Activated T-cell treated with anti-CD3 and anti-CD28 coated beads, Interleukin-2, amount 50 U/mL, for 72 hours (primary cell): ENCODE data around the gene PPM1N. TPM values are rescaled to one million over a fixed set of nuclear protein-coding genes. Genes with fewer than 3 reads are reported as not detected.
A peak's percentile ranks its signal among the peaks of the same experiment; 100 is the strongest.

ENCODE experiments used
- ATAC-seq, 2 donors: fragments of 150-1000 bp; cut with Tn5 transposase; replicated peaks in 1 of 2; 2 replicates each; pipeline ENCODE4 v1.10.0; 2021; ENCODE audit warnings: moderate library complexity in 2 of 2, mild to moderate bottlenecking in 1 of 2
- DNase-seq, 2 donors: peaks; one replicate each; pipeline ENCODE4 v3.0.0; 2021 to 2022; ENCODE audit warnings: mixed read lengths in 1 of 2
- H3K27ac Mint-ChIP-seq: one replicate; pipeline ENCODE4 v1.8.0; 2022; ENCODE audit warnings: mild to moderate bottlenecking, moderate library complexity, mixed read lengths
- H3K27me3 Mint-ChIP-seq: one replicate; pipeline ENCODE4 v1.8.0; 2022; ENCODE audit warnings: low read depth, mixed read lengths
- H3K36me3 Mint-ChIP-seq, 2 donors: one replicate each; pipeline ENCODE4 v1.8.0; 2022; ENCODE audit warnings: mixed read lengths in 2 of 2, mild to moderate bottlenecking in 1 of 2; ENCODE audit not compliant: insufficient read depth in 2 of 2
- H3K4me1 Mint-ChIP-seq: one replicate; pipeline ENCODE4 v1.8.0; 2022; ENCODE audit warnings: low read depth, mixed read lengths
- H3K4me3 Mint-ChIP-seq, 2 donors: one replicate each; pipeline ENCODE4 v1.8.0; 2022; ENCODE audit warnings: mild to moderate bottlenecking in 2 of 2, mixed read lengths in 2 of 2, moderate library complexity in 2 of 2
- H3K9me3 Mint-ChIP-seq, 2 donors: one replicate each; pipeline ENCODE4 v1.8.0; 2022; ENCODE audit warnings: mixed read lengths in 2 of 2
- total RNA-seq, 2 donors: library from RNA; stranded (reverse); gene quantifications; one replicate each; pipeline ENCODE4 v1.2.3, GENCODE V29; 2022

The PPM1N gene
- total RNA-seq, 2 donors from 2014 or later: 6.7 to 6.8 TPM

GRCh38 chr19:45473367-45473681 lies 24.9 kb upstream of the PPM1N start:
- no peak overlapping the region for H3K4me3 Mint-ChIP-seq
- DNase-seq (no peak), ATAC-seq (no peak)
- H3K36me3 Mint-ChIP-seq: peaks cover 1 to 3% of the 10 kb centered on the region in 2 donors
- H3K27ac Mint-ChIP-seq: no peak overlapping the region
- peaks cover 50% of the 10 kb centered on the region for H3K4me1 Mint-ChIP-seq
- H3K27me3 Mint-ChIP-seq: peaks cover 43% of the 10 kb centered on the region
- no peaks in the 10 kb centered on the region for H3K9me3 Mint-ChIP-seq

- ATAC-seq: no peak
- no peak overlapping the region for H3K27ac Mint-ChIP-seq
- no peak for DNase-seq
- no peak overlapping the region for H3K4me3 Mint-ChIP-seq
- peaks cover 43% of the 10 kb centered on the region for H3K27me3 Mint-ChIP-seq
- no peaks in the 10 kb centered on the region for H3K9me3 Mint-ChIP-seq
- H3K4me1 Mint-ChIP-seq: peaks cover 50% of the 10 kb centered on the region
- peaks cover 1 to 3% of the 10 kb centered on the region in 2 donors for H3K36me3 Mint-ChIP-seq
Measured at GRCh38 chr19:45473682-45474605, 24.3 kb upstream of the PPM1N start.

- H3K27ac Mint-ChIP-seq: no peak overlapping the region
- peaks cover 1 to 3% of the 10 kb centered on the region in 2 donors for H3K36me3 Mint-ChIP-seq
- H3K9me3 Mint-ChIP-seq: no peaks in the 10 kb centered on the region
- DNase-seq (no peak), ATAC-seq (no peak)
- peaks cover 55% of the 10 kb centered on the region for H3K4me1 Mint-ChIP-seq
- no peak overlapping the region for H3K4me3 Mint-ChIP-seq
- H3K27me3 Mint-ChIP-seq: peaks cover 43% of the 10 kb centered on the region
Measured at GRCh38 chr19:45474606-45475521, 23.4 kb upstream of the PPM1N start.

- Mint-ChIP-seq H3K36me3 (peaks cover 1 to 3% of the 10 kb centered on the region in 2 donors), H3K9me3 (no peaks in the 10 kb centered on the region), H3K4me3 (no peak overlapping the region), H3K27me3 (peaks cover 43% of the 10 kb centered on the region), H3K4me1 (peaks cover 46% of the 10 kb centered on the region), H3K27ac (peak overlapping the region; percentile 23)
- ATAC-seq (no peak), DNase-seq (no peak)
Measured at GRCh38 chr19:45475537-45476291, 22.5 kb upstream of the PPM1N start.

- no peaks in the 10 kb centered on the region for H3K9me3 Mint-ChIP-seq
- H3K36me3 Mint-ChIP-seq: peaks cover 1 to 3% of the 10 kb centered on the region in 2 donors
- H3K27me3 Mint-ChIP-seq: peaks cover 43% of the 10 kb centered on the region
- ATAC-seq: no peak
- DNase-seq: no peak
- peaks cover 45% of the 10 kb centered on the region for H3K4me1 Mint-ChIP-seq
- no peak overlapping the region for H3K27ac Mint-ChIP-seq
- H3K4me3 Mint-ChIP-seq: peak overlapping the region in 1 of 2 donors; percentile 55
Measured at GRCh38 chr19:45476304-45476703, 21.9 kb upstream of the PPM1N start.

- ATAC-seq (no peak), DNase-seq (no peak)
- peak overlapping the region; percentile 52 to 74 for H3K4me3 Mint-ChIP-seq
- peaks cover 35% of the 10 kb centered on the region for H3K27me3 Mint-ChIP-seq
- no peak overlapping the region for H3K27ac Mint-ChIP-seq
- no peaks in the 10 kb centered on the region for H3K9me3 Mint-ChIP-seq
- H3K4me1 Mint-ChIP-seq: peaks cover 39% of the 10 kb centered on the region
- H3K36me3 Mint-ChIP-seq: peaks cover 1 to 3% of the 10 kb centered on the region in 2 donors
Measured at GRCh38 chr19:45477186-45477585, 21.1 kb upstream of the PPM1N start.

- ATAC-seq (peak; percentile 30), DNase-seq (peak in 1 of 2 donors; percentile 48)
- Mint-ChIP-seq H3K27ac (peak overlapping the region; percentile 99), H3K4me3 (peak overlapping the region; percentile 66 to 67), H3K4me1 (peaks cover 36% of the 10 kb centered on the region), H3K36me3 (peaks cover 1 to 2% of the 10 kb centered on the region in 2 donors), H3K9me3 (no peaks in the 10 kb centered on the region), H3K27me3 (peaks cover 28% of the 10 kb centered on the region)
Measured at GRCh38 chr19:45477713-45478453, 20.4 kb upstream of the PPM1N start.

GRCh38 chr19:45478454-45479238 lies 19.6 kb upstream of the PPM1N start:
- H3K27me3 Mint-ChIP-seq: peaks cover 26% of the 10 kb centered on the region
- peak overlapping the region; percentile 99 for H3K27ac Mint-ChIP-seq
- ATAC-seq (peak; percentile 84 to 85), DNase-seq (peak; percentile 90 to 92)
- no peaks in the 10 kb centered on the region for H3K9me3 Mint-ChIP-seq
- peaks cover 34% of the 10 kb centered on the region for H3K4me1 Mint-ChIP-seq
- peak overlapping the region; percentile 66 to 67 for H3K4me3 Mint-ChIP-seq
- peaks cover 0 to 1% of the 10 kb centered on the region in 2 donors for H3K36me3 Mint-ChIP-seq

- Mint-ChIP-seq H3K36me3 (no peaks in the 10 kb centered on the region), H3K27ac (no peak overlapping the region), H3K9me3 (no peaks in the 10 kb centered on the region), H3K27me3 (no peaks in the 10 kb centered on the region), H3K4me1 (peaks cover 37% of the 10 kb centered on the region), H3K4me3 (no peak overlapping the region)
- ATAC-seq (no peak), DNase-seq (no peak)
Measured at GRCh38 chr19:45483033-45483432, 15.2 kb upstream of the PPM1N start.

- Mint-ChIP-seq H3K4me3 (peak overlapping the region in 1 of 2 donors; percentile 3), H3K27me3 (peaks cover 10% of the 10 kb centered on the region), H3K4me1 (peaks cover 24% of the 10 kb centered on the region), H3K27ac (no peak overlapping the region), H3K9me3 (no peaks in the 10 kb centered on the region), H3K36me3 (no peaks in the 10 kb centered on the region)
- DNase-seq (no peak), ATAC-seq (no peak)
Measured at GRCh38 chr19:45484273-45484945, 13.8 kb upstream of the PPM1N start.
